IPS-18a (cell line): ENCODE measurements around the gene ADGRG2.

Experiments
- H3K27ac ChIP-seq: one replicate; pipeline ENCODE4 v1.5.1; 2013; ENCODE audit warnings: low read length
- H3K27me3 ChIP-seq: one replicate; pipeline ENCODE4 v1.6.1; 2013; ENCODE audit warnings: mild to moderate bottlenecking, low read length; ENCODE audit not compliant: control insufficient read depth, insufficient read depth
- H3K36me3 ChIP-seq: one replicate; pipeline ENCODE4 v1.6.1; 2013; ENCODE audit warnings: low read depth, low read length; ENCODE audit not compliant: control insufficient read depth
- H3K4me1 ChIP-seq: one replicate; pipeline ENCODE4 v1.6.1; 2013; ENCODE audit warnings: low read depth, low read length; ENCODE audit not compliant: control insufficient read depth
- H3K4me3 ChIP-seq: one replicate; pipeline ENCODE4 v1.5.1; 2013; ENCODE audit warnings: low read length
- H3K9ac ChIP-seq: one replicate; pipeline ENCODE4 v1.6.1; 2013; ENCODE audit warnings: mild to moderate bottlenecking, low read length, moderate library complexity
- H3K9me3 ChIP-seq: one replicate; pipeline ENCODE4 v1.6.1; 2013; ENCODE audit warnings: low read depth, low read length; ENCODE audit not compliant: control insufficient read depth

The ADGRG2 gene

DNA sequence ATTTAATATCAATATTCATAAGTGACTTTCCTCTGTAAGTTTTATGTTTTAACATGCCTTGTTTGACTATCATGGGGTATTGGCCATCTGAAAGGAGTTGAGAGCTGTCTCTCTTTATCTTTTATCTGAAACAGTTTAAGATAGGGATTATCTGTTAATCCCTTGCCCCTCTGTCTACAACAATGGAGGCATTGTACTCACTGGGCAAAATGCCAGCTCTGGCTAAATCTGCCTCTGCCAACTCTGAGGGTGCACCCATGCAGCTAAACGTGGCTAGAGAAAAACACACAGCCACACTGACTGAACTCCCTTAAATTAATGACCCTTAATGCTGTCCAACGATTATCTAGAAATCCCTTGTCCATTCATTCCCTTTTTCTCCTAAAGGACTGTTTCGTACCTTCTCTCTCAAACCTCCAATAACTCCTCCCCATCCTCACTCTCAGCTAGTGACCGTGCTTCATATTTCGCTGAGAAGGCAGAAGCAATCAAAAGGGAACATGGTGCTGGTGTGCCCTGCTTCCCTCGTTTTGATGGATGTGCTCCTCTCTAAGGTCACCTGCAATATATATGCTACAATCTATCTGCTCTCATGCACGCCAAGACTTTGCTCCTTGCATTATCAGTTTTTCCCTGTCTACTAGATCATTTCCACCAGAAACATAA is 148.6 kb downstream of the ADGRG2 start:
- H3K27ac ChIP-seq = no peak overlapping the region
- no peaks in the 10 kb centered on the region for H3K27me3 ChIP-seq
- H3K9ac ChIP-seq = no peak overlapping the region
- no peak overlapping the region for H3K4me3 ChIP-seq
- no peaks in the 10 kb centered on the region for H3K36me3 ChIP-seq
- peaks cover 13% of the 10 kb centered on the region for H3K9me3 ChIP-seq
- H3K4me1 ChIP-seq = no peaks in the 10 kb centered on the region

DNA sequence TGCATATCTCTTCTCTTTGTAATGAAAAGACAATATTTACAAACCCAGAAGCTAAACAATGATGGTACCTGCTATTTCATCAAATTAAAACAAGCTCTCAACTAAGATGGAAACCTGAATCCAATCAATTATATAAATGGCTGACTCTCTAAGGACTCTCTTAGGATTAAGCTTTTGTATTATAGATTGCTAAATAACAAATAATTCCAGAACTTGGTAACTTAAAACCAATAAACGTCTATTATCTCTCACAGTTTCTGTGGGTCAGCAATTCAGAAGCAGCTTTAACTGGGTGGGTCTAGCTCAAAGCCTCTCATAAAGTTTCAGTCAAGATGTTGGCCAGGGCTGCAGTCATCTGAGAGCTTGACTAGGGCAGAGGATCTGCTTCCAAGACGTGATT is 150.8 kb downstream of the ADGRG2 start:
- no peak overlapping the region for H3K27ac ChIP-seq
- no peaks in the 10 kb centered on the region for H3K4me1 ChIP-seq
- peaks cover 13% of the 10 kb centered on the region for H3K9me3 ChIP-seq
- no peak overlapping the region for H3K9ac ChIP-seq
- no peaks in the 10 kb centered on the region for H3K27me3 ChIP-seq
- no peaks in the 10 kb centered on the region for H3K36me3 ChIP-seq
- no peak overlapping the region for H3K4me3 ChIP-seq

DNA sequence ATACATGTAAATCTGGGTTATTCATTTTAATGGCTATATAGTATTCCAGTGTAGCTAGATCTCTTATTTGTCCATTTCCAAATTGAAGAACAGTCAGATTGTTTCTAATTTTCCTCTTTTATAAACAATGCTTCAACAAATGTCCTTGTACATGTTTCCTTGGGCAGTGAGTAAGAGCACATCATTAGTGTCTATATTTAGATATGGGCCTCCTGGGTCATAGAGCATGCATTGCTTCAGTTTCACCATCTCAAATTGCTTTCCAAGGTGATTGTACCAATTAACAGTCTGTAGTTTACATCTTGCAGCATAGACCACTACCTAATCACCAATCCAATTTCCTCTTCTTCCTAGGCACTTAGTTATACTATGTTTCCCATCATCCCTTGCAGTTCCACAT is 151.8 kb downstream of the ADGRG2 start:
- H3K4me1 ChIP-seq = no peaks in the 10 kb centered on the region
- no peak overlapping the region for H3K27ac ChIP-seq
- H3K27me3 ChIP-seq = no peaks in the 10 kb centered on the region
- no peak overlapping the region for H3K9ac ChIP-seq
- H3K9me3 ChIP-seq = peaks cover 13% of the 10 kb centered on the region
- no peaks in the 10 kb centered on the region for H3K36me3 ChIP-seq
- no peak overlapping the region for H3K4me3 ChIP-seq

DNA sequence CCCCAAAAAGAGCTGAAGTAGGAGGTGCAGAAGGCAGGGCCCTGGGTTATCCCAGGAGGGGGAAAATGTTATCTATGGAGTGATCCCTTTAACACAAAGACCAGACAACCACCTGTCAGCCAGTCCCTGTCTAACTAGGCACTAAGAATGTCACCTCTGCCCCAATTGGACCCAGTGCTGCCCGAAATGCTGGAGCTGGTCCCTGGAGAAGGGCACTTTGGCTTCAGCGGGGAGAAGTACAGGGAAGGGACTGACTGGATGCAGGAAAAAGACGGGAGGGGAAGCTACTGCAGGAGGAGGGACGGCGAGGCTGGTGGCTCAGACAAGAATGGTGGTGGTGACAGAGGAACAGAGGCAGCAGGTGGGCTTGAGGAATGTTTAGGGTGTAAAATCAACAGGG is 155.6 kb downstream of the ADGRG2 start:
- no peak overlapping the region for H3K4me3 ChIP-seq
- H3K9ac ChIP-seq = no peak overlapping the region
- no peak overlapping the region for H3K27ac ChIP-seq
- H3K9me3 ChIP-seq = peaks cover 4% of the 10 kb centered on the region
- H3K4me1 ChIP-seq = no peaks in the 10 kb centered on the region
- no peaks in the 10 kb centered on the region for H3K36me3 ChIP-seq
- no peaks in the 10 kb centered on the region for H3K27me3 ChIP-seq

DNA sequence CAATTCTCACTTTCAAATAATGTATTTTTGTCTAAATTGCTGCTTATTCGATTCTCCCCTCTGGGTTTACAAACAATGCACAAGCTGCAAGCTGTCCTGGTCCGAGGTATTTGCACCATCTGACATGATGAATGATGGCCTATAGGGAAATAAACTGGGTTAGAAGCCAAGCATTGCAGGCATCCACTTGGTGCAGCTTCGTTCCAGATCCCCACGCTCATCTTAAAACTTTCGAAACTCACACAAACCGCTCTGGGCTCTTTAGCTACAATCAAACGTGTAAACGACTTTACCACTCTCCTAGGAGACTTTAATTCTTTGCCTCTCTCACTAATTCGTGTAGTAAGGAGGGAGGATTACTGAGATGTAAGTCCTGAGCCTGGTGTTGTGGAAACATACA is 157.4 kb downstream of the ADGRG2 start:
- Histone ChIP-seq H3K36me3 (no peaks in the 10 kb centered on the region), H3K27ac (no peak overlapping the region), H3K4me1 (no peaks in the 10 kb centered on the region), H3K4me3 (no peak overlapping the region), H3K9ac (no peak overlapping the region), H3K27me3 (no peaks in the 10 kb centered on the region), H3K9me3 (peaks cover 4% of the 10 kb centered on the region)

GRCh38 chrX:18964026-18964425 is 158.2 kb downstream of the ADGRG2 start:
- peaks cover 9% of the 10 kb centered on the region for H3K9me3 ChIP-seq
- H3K27me3 ChIP-seq = no peaks in the 10 kb centered on the region
- no peak overlapping the region for H3K27ac ChIP-seq
- no peaks in the 10 kb centered on the region for H3K4me1 ChIP-seq
- no peaks in the 10 kb centered on the region for H3K36me3 ChIP-seq
- no peak overlapping the region for H3K9ac ChIP-seq
- no peak overlapping the region for H3K4me3 ChIP-seq

GRCh38 chrX:18962329-18962728 is 159.9 kb downstream of the ADGRG2 start:
- no peak overlapping the region for H3K4me3 ChIP-seq
- no peaks in the 10 kb centered on the region for H3K36me3 ChIP-seq
- no peaks in the 10 kb centered on the region for H3K4me1 ChIP-seq
- peaks cover 11% of the 10 kb centered on the region for H3K9me3 ChIP-seq
- no peak overlapping the region for H3K27ac ChIP-seq
- H3K27me3 ChIP-seq = no peaks in the 10 kb centered on the region
- no peak overlapping the region for H3K9ac ChIP-seq

DNA sequence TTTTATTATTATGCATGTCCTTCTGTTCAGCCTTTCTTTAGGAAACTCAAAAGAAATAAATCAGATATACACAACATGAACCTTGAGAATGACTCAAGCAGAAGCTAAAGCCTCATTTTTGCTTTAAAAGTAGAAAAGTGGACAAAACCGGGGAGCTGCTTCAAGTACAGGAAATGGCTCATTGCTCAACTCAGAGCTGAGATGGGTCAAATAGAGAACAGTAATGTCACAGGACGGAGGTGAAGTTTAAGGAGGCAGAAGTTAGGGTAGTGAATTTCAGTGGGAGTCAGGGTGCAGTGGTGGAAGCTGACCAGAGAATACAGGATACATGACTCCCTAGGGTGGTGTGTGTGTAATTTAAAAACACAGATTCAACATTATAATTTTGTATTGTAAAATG is 160.6 kb downstream of the ADGRG2 start:
- peaks cover 12% of the 10 kb centered on the region for H3K9me3 ChIP-seq
- no peak overlapping the region for H3K4me3 ChIP-seq
- H3K27me3 ChIP-seq = no peaks in the 10 kb centered on the region
- no peak overlapping the region for H3K27ac ChIP-seq
- H3K36me3 ChIP-seq = no peaks in the 10 kb centered on the region
- no peak overlapping the region for H3K9ac ChIP-seq
- no peaks in the 10 kb centered on the region for H3K4me1 ChIP-seq

DNA sequence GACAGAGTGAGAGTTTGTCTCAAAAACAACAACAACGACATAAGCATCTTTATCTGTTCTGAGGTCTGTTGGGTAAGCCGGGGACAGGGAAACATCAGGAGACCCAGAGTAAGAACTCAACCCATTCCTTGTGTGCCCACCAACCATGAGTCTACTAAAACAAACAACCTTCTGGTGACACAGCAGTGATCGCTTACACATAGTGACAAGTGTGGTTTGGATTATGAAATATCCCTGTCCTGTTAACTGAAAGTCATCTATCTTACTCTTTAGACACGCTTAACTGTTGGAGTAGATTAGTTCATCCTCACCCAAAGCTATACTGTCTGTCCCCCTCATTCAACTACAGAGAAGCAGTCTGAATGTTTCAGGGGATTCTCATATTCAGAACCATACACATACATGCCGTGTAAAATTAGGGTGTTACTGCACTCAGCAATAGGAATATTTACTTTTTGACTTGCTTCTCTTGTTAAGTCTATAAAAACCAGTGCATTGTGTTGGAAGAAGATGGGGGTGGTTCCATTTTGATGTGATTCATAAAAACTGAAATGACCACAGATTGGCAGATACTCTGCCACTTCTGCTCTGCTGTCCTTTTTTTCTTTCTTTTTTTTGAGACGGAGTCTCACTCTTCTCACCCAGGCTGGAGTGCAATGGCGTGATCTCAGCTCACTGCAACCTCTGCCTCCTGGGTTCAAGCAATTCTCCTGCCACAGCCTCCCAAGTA is 165.8 kb downstream of the ADGRG2 start:
- no peaks in the 10 kb centered on the region for H3K27me3 ChIP-seq
- no peaks in the 10 kb centered on the region for H3K4me1 ChIP-seq
- H3K27ac ChIP-seq = no peak overlapping the region
- H3K9ac ChIP-seq = no peak overlapping the region
- no peak overlapping the region for H3K4me3 ChIP-seq
- no peaks in the 10 kb centered on the region for H3K36me3 ChIP-seq
- H3K9me3 ChIP-seq = peaks cover 19% of the 10 kb centered on the region

DNA sequence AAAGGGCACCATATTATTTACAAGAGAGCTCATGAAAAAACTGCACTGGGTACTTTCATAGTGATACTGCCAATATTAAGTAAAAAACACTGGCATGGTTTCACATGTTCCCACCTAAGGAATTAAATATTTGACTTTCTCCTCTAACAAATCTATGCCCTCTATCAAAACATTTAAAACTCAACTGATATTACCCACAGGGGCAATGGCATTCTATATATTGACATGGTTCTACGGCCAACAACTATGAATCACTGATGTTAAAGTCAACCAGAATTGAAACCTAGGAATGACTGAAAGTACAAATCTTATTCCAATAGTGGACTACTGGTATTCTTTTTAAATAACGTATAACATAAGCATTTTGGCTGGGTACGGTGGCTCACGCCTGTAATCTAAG is 166.6 kb downstream of the ADGRG2 start:
- Histone ChIP-seq H3K4me1 (no peaks in the 10 kb centered on the region), H3K27ac (no peak overlapping the region), H3K9ac (no peak overlapping the region), H3K9me3 (peaks cover 18% of the 10 kb centered on the region), H3K4me3 (no peak overlapping the region), H3K27me3 (no peaks in the 10 kb centered on the region), H3K36me3 (no peaks in the 10 kb centered on the region)

GRCh38 chrX:18951032-18951431 is 171.2 kb downstream of the ADGRG2 start:
- Histone ChIP-seq H3K9ac (no peak overlapping the region), H3K4me3 (no peak overlapping the region), H3K27ac (no peak overlapping the region), H3K4me1 (no peaks in the 10 kb centered on the region), H3K27me3 (no peaks in the 10 kb centered on the region), H3K9me3 (peaks cover 16% of the 10 kb centered on the region), H3K36me3 (no peaks in the 10 kb centered on the region)

GRCh38 chrX:18949944-18950301 is 172.3 kb downstream of the ADGRG2 start:
- H3K4me1 ChIP-seq = no peaks in the 10 kb centered on the region
- H3K27me3 ChIP-seq = no peaks in the 10 kb centered on the region
- H3K9me3 ChIP-seq = peaks cover 16% of the 10 kb centered on the region
- H3K9ac ChIP-seq = no peak overlapping the region
- H3K4me3 ChIP-seq = no peak overlapping the region
- H3K36me3 ChIP-seq = no peaks in the 10 kb centered on the region
- H3K27ac ChIP-seq = no peak overlapping the region
